ENCODE data around the gene SCO2.

SCO2 gene

GRCh38 chr22:50490531-50491308 lies 34.7 kb downstream of the SCO2 start:
- DNase-seq: no peak

GRCh38 chr22:50489363-50490243 lies 35.8 kb downstream of the SCO2 start:
- no peak for DNase-seq

GRCh38 chr22:50488886-50489285 lies 36.5 kb downstream of the SCO2 start:
- no peak for DNase-seq

- no peak for DNase-seq
These were observed 37.3 kb downstream of the SCO2 start for GRCh38 chr22:50488006-50488677.

- DNase-seq: no peak
These were observed 38.0 kb downstream of the SCO2 start for GRCh38 chr22:50487290-50488005.

GRCh38 chr22:50486561-50487289 lies 38.7 kb downstream of the SCO2 start, which contains the start of gene MIOX:
Gene MIOX, plus strand, starts transcription at chr22:50486859. Its CDS starts 39 bp downstream, at chr22:50486898.
- DNase-seq: no peak

GRCh38 chr22:50485221-50486131 lies 39.9 kb downstream of the SCO2 start:
- no peak for DNase-seq

GRCh38 chr22:50483977-50484853 lies 41.2 kb downstream of the SCO2 start:
- DNase-seq: no peak

GRCh38 chr22:50483556-50483955 lies 41.8 kb downstream of the SCO2 start:
- DNase-seq: no peak

- DNase-seq: no peak
These were observed 42.3 kb downstream of the SCO2 start for GRCh38 chr22:50483106-50483505.

- DNase-seq: no peak
These were observed 43.0 kb downstream of the SCO2 start for GRCh38 chr22:50482107-50483074.

- no peak for DNase-seq
These were observed 43.8 kb downstream of the SCO2 start, which contains the start of gene ADM2 for GRCh38 chr22:50481440-50482106. Gene ADM2, plus strand, starts transcription at chr22:50481543. Its CDS starts 305 bp downstream, at chr22:50481848.

GRCh38 chr22:50481045-50481439 lies 44.4 kb downstream of the SCO2 start:
- no peak for DNase-seq

- no peak for DNase-seq
These were observed 45.7 kb downstream of the SCO2 start for GRCh38 chr22:50479721-50480120.

- no peak for DNase-seq
These were observed 47.5 kb downstream of the SCO2 start for GRCh38 chr22:50477923-50478322.

GRCh38 chr22:50476868-50477267 lies 48.5 kb downstream of the SCO2 start:
- no peak for DNase-seq

- DNase-seq: no peak
These were observed 49.8 kb downstream of the SCO2 start for GRCh38 chr22:50475652-50476002.
